Measurements from ENCODE around the gene NAT16. TPM values are rescaled to one million over a fixed set of nuclear protein-coding genes. Genes with fewer than 3 reads are reported as not detected.

NAT16 gene
- total and polyA plus RNA-seq, 9 of the 15 experiments (the other 6 are each of a cell fraction or from before 2014, with no cell fraction given), result 0.04 TPM; not detected in 8

DNA sequence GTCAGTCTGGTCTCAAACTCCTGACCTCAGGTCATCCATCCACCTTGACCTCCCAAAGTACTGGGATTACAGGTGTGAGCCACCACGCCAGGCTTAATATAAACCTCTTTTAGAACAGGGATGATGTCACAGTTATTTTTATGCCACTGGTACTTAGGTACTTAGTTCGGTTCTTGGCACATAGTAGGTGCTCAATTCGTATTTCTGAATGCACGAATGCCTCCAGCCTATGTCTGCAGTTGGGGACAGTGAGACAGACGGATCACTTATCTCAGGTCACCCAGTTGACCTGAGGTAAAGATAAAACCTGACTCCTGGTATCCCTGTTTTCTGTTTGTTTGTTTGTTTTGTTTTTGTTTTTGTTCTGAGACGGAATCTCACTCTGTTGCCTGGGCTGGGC is 6.1 kb upstream of the NAT16 start:
- no TSS peak for BruUV-seq (replicated peaks)
- peaks cover 3 to 7% of the 10 kb centered on the region in 2 experiments; a peak in 3 of 5 replicates for H3K4me1 ChIP-seq (replicated peaks in 1 of 2; ENCODE audit: control insufficient read depth in 2 of 2, insufficient read depth in 2 of 2, low read length in 2 of 2)
- H4K20me1 ChIP-seq (replicated peaks; ENCODE audit: control insufficient read depth, insufficient read depth, low read length), result no peaks in the 10 kb centered on the region
- WGBS (ENCODE audit: insufficient coverage, low coverage, missing lambda C conversion rate), result 22% methylated on average over 6 of the region's 6 CpGs
- H3K9ac ChIP-seq (ENCODE audit: insufficient read depth in 1 of 2, low read depth in 2 of 2, low read length in 2 of 2), result no peak overlapping the region
- no peaks in the 10 kb centered on the region for H3K9me3 ChIP-seq (replicated peaks; ENCODE audit: control insufficient read depth, insufficient read depth, low read depth, low read length)
- H3K9me1 ChIP-seq (ENCODE audit: control insufficient read depth, insufficient read depth, low read length), result no peaks in the 10 kb centered on the region
- ChIA-PET POLR2A (no interaction called here), CTCF (ENCODE audit: low intra/inter-chr PET ratio) (no interaction called here)
- H3K4me2 ChIP-seq (ENCODE audit: insufficient read depth, low read length), result no peak overlapping the region
- no peak overlapping the region for H3K4me3 ChIP-seq
- H3K36me3 ChIP-seq (ENCODE audit: control insufficient read depth, insufficient read depth, low read length), result no peaks in the 10 kb centered on the region
- DNase-seq (ENCODE audit: extremely low read depth in 1 of 4, low spot score in 3 of 4) (no peak), ATAC-seq (no peak), FAIRE-seq (no peak)
- H2AFZ ChIP-seq (ENCODE audit: low read depth, low read length), result no peak overlapping the region
- intact Hi-C loops (cut with micrococcal nuclease) (loop anchor here (5.0 kb wide), 1 partner anchor 289 kb away; the partner anchor contains the start of gene ACHE), in situ Hi-C loops (cut with MboI) (no loop called here)
- no peak overlapping the region for H3K27ac ChIP-seq (ENCODE audit: extremely low read depth, low read depth, low read length)
- no peaks in the 10 kb centered on the region for H3K79me2 ChIP-seq (ENCODE audit: control insufficient read depth, insufficient read depth, low read length)
- no peaks in the 10 kb centered on the region; a peak in 1 of 5 replicates for H3K27me3 ChIP-seq (ENCODE audit: control insufficient read depth in 2 of 2, insufficient read depth in 2 of 2, low read length in 2 of 2)
- TF ChIP-seq ZNF561 (CRISPR knock-in tag; conservative IDR thresholded peaks at IDR 0.05), result no peak
- no peak for TF ChIP-seq SETDB1 (IDR thresholded peaks at IDR 0.05; ENCODE audit: low read length)
- no peak for TF ChIP-seq CAMTA2 (CRISPR knock-in tag; conservative IDR thresholded peaks at IDR 0.05)
- no peak for TF ChIP-seq GABPB1 (CRISPR knock-in tag; IDR thresholded peaks at IDR 0.05)
- TF ChIP-seq ZNF253 (CRISPR knock-in tag; conservative IDR thresholded peaks at IDR 0.05), result no peak
- no peak for TF ChIP-seq SMAD4 (CRISPR knock-in tag; conservative IDR thresholded peaks at IDR 0.05)
- TF ChIP-seq, protein P1, sequence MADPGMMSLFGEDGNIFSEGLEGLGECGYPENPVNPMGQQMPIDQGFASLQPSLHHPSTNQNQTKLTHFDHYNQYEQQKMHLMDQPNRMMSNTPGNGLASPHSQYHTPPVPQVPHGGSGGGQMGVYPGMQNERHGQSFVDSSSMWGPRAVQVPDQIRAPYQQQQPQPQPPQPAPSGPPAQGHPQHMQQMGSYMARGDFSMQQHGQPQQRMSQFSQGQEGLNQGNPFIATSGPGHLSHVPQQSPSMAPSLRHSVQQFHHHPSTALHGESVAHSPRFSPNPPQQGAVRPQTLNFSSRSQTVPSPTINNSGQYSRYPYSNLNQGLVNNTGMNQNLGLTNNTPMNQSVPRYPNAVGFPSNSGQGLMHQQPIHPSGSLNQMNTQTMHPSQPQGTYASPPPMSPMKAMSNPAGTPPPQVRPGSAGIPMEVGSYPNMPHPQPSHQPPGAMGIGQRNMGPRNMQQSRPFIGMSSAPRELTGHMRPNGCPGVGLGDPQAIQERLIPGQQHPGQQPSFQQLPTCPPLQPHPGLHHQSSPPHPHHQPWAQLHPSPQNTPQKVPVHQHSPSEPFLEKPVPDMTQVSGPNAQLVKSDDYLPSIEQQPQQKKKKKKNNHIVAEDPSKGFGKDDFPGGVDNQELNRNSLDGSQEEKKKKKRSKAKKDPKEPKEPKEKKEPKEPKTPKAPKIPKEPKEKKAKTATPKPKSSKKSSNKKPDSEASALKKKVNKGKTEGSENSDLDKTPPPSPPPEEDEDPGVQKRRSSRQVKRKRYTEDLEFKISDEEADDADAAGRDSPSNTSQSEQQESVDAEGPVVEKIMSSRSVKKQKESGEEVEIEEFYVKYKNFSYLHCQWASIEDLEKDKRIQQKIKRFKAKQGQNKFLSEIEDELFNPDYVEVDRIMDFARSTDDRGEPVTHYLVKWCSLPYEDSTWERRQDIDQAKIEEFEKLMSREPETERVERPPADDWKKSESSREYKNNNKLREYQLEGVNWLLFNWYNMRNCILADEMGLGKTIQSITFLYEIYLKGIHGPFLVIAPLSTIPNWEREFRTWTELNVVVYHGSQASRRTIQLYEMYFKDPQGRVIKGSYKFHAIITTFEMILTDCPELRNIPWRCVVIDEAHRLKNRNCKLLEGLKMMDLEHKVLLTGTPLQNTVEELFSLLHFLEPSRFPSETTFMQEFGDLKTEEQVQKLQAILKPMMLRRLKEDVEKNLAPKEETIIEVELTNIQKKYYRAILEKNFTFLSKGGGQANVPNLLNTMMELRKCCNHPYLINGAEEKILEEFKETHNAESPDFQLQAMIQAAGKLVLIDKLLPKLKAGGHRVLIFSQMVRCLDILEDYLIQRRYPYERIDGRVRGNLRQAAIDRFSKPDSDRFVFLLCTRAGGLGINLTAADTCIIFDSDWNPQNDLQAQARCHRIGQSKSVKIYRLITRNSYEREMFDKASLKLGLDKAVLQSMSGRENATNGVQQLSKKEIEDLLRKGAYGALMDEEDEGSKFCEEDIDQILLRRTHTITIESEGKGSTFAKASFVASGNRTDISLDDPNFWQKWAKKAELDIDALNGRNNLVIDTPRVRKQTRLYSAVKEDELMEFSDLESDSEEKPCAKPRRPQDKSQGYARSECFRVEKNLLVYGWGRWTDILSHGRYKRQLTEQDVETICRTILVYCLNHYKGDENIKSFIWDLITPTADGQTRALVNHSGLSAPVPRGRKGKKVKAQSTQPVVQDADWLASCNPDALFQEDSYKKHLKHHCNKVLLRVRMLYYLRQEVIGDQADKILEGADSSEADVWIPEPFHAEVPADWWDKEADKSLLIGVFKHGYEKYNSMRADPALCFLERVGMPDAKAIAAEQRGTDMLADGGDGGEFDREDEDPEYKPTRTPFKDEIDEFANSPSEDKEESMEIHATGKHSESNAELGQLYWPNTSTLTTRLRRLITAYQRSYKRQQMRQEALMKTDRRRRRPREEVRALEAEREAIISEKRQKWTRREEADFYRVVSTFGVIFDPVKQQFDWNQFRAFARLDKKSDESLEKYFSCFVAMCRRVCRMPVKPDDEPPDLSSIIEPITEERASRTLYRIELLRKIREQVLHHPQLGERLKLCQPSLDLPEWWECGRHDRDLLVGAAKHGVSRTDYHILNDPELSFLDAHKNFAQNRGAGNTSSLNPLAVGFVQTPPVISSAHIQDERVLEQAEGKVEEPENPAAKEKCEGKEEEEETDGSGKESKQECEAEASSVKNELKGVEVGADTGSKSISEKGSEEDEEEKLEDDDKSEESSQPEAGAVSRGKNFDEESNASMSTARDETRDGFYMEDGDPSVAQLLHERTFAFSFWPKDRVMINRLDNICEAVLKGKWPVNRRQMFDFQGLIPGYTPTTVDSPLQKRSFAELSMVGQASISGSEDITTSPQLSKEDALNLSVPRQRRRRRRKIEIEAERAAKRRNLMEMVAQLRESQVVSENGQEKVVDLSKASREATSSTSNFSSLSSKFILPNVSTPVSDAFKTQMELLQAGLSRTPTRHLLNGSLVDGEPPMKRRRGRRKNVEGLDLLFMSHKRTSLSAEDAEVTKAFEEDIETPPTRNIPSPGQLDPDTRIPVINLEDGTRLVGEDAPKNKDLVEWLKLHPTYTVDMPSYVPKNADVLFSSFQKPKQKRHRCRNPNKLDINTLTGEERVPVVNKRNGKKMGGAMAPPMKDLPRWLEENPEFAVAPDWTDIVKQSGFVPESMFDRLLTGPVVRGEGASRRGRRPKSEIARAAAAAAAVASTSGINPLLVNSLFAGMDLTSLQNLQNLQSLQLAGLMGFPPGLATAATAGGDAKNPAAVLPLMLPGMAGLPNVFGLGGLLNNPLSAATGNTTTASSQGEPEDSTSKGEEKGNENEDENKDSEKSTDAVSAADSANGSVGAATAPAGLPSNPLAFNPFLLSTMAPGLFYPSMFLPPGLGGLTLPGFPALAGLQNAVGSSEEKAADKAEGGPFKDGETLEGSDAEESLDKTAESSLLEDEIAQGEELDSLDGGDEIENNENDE (IDR thresholded peaks at IDR 0.05; ENCODE audit: low read depth, low read length), result no peak
- TF ChIP-seq ZNF707 (CRISPR knock-in tag; conservative IDR thresholded peaks at IDR 0.05), result no peak
- no peak for TF ChIP-seq GATA2 (CRISPR knock-in tag; IDR thresholded peaks at IDR 0.05)
- TF ChIP-seq TAF15 (IDR thresholded peaks at IDR 0.05; ENCODE audit: low read depth, low read length), result no peak
- no peak for TF ChIP-seq KDM5B (IDR thresholded peaks at IDR 0.05; ENCODE audit: insufficient replicate concordance, low read depth, low read length)
- TF ChIP-seq, protein P2, sequence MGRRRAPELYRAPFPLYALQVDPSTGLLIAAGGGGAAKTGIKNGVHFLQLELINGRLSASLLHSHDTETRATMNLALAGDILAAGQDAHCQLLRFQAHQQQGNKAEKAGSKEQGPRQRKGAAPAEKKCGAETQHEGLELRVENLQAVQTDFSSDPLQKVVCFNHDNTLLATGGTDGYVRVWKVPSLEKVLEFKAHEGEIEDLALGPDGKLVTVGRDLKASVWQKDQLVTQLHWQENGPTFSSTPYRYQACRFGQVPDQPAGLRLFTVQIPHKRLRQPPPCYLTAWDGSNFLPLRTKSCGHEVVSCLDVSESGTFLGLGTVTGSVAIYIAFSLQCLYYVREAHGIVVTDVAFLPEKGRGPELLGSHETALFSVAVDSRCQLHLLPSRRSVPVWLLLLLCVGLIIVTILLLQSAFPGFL (CRISPR knock-in tag; IDR thresholded peaks at IDR 0.05), result no peak
